ENCODE data around the gene VDAC2.
"Not testable (repeated sequence)": the region's sequence is repeated elsewhere in the genome, so short reads cannot be mapped to it uniquely, and the experiment has no call there.

The VDAC2 gene

GRCh38 chr10:75210282-75211006 is at the start of gene VDAC2:
TSS of gene VDAC2 (plus strand) at chr10:75210796. CDS start at chr10:75211159, 363 bp downstream.
- DNase-seq: peak; percentile 96

- DNase-seq: no peak
Measured at GRCh38 chr10:75165684-75166622, 44.6 kb upstream of the VDAC2 start.

GRCh38 chr10:75166623-75166972 is 44.0 kb upstream of the VDAC2 start:
- DNase-seq: no peak

GRCh38 chr10:75168275-75168674 is 42.3 kb upstream of the VDAC2 start:
- DNase-seq: no peak

- DNase-seq: no peak
Measured at GRCh38 chr10:75170215-75170614, 40.4 kb upstream of the VDAC2 start.

GRCh38 chr10:75175046-75175445 is 35.5 kb upstream of the VDAC2 start:
- no peak for DNase-seq

- DNase-seq: no peak
Measured at GRCh38 chr10:75176046-75176445, 34.5 kb upstream of the VDAC2 start.

GRCh38 chr10:75176736-75177135 is 33.9 kb upstream of the VDAC2 start:
- DNase-seq: no peak

- DNase-seq: no peak
Measured at GRCh38 chr10:75179657-75180177, 30.9 kb upstream of the VDAC2 start.

GRCh38 chr10:75180592-75180991 is 30.0 kb upstream of the VDAC2 start:
- no peak for DNase-seq

GRCh38 chr10:75181073-75181472 is 29.5 kb upstream of the VDAC2 start:
- no peak for DNase-seq

GRCh38 chr10:75186310-75186709 is 24.3 kb upstream of the VDAC2 start:
- no peak for DNase-seq

GRCh38 chr10:75187961-75188426 is 22.6 kb upstream of the VDAC2 start:
- DNase-seq: peak; percentile 64

- not testable (repeated sequence) for DNase-seq
Measured at GRCh38 chr10:75188522-75188921, 22.1 kb upstream of the VDAC2 start.

- no peak for DNase-seq
Measured at GRCh38 chr10:75189266-75190096, 21.1 kb upstream of the VDAC2 start.

- DNase-seq: no peak
Measured at GRCh38 chr10:75191821-75192568, 18.6 kb upstream of the VDAC2 start.

GRCh38 chr10:75194625-75195024 is 16.0 kb upstream of the VDAC2 start:
- not testable (repeated sequence) for DNase-seq

- no peak for DNase-seq
Measured at GRCh38 chr10:75195035-75195763, 15.4 kb upstream of the VDAC2 start.

GRCh38 chr10:75197066-75197465 is 13.5 kb upstream of the VDAC2 start:
- no peak for DNase-seq

- DNase-seq: no peak
Measured at GRCh38 chr10:75197906-75198305, 12.7 kb upstream of the VDAC2 start.

- not testable (repeated sequence) for DNase-seq
Measured at GRCh38 chr10:75199949-75200348, 10.6 kb upstream of the VDAC2 start.

Measured in activated naive CD4-positive, alpha-beta T cell treated with Interleukin-2 at 50 U/mL for 16 hours (primary cell).